Esophagus squamous epithelium (tissue), 5 donors: ENCODE measurements around the gene SAPCD1. TPM values are rescaled to one million over a fixed set of nuclear protein-coding genes. Genes with fewer than 3 reads are reported as not detected.

Source experiments
- DNase-seq: peaks from one replicate; lab custom pipeline; 2025; lab: John Stamatoyannopoulos, UW
- H3K27ac ChIP-seq, 4 donors: fragments of 200-600 bp; sonication (generic); one replicate each; pipeline ENCODE4 v1.5.1; 2016 to 2019; ENCODE audit warnings: mild to moderate bottlenecking in 1 of 4
- H3K27me3 ChIP-seq, 4 donors: fragments of 200-600 bp; sonication (generic); 1 replicate in 3 of 4; 2 replicates in 1 of 4; pipeline versions ENCODE4 v1.5.1 to v1.6.0; 2017 to 2021; ENCODE audit warnings: antibody characterized with exemption in 1 of 4
- H3K36me3 ChIP-seq, 3 donors: fragments of 200-600 bp; sonication (generic); one replicate each; pipeline ENCODE4 v1.5.1; 2016 to 2019
- H3K4me1 ChIP-seq, 3 donors: fragments of 200-600 bp; sonication (generic); one replicate each; pipeline ENCODE4 v1.5.1; 2017 to 2019
- H3K4me3 ChIP-seq, 4 donors: fragments of 200-600 bp; sonication (generic); 1 replicate in 3 of 4; 2 replicates in 1 of 4; pipeline ENCODE4 v1.5.1; 2016 to 2019; ENCODE audit warnings: mild to moderate bottlenecking in 2 of 4, moderate library complexity in 1 of 4
- H3K9me3 ChIP-seq, 3 donors: fragments of 200-600 bp; sonication (generic); one replicate each; pipeline ENCODE4 v1.5.1; 2016 to 2019
- CTCF ChIP-seq, 6 experiments: fragments of 450-650 bp in 4 of 6; fragments of 200-600 bp in 2 of 6; sonication (generic) in 2 of 6; IDR thresholded peaks; one replicate each; pipeline ENCODE4 v1.5.1; 2016 to 2019; ENCODE audit warnings: antibody characterized with exemption in 6 of 6, mild to moderate bottlenecking in 4 of 6, moderate library complexity in 4 of 6
- POLR2A ChIP-seq, 4 donors: fragments of 450-650 bp; IDR thresholded peaks; one replicate each; pipeline ENCODE4 v1.6.1; 2017; ENCODE audit warnings: antibody characterized with exemption in 4 of 4, mild to moderate bottlenecking in 4 of 4, moderate library complexity in 3 of 4
- WGBS, 2 donors: methylation state at CpG; one replicate each; pipeline ENCODE4 v1.1.5; 2018; 5-methylcytosine and 5-hydroxymethylcytosine counted together
- intact Hi-C: fragments of 100-400 bp; cut with DNase I; formaldehyde crosslinking; loops from one replicate; pipeline ENCODE4 v1.15.0; 2022
- total RNA-seq, 4 donors: library from RNA; depleted of rRNA; stranded (reverse); fragments of >200 nt; gene quantifications; one replicate each; pipeline ENCODE4 v1.1.0, GENCODE V29; 2016
- donor health status: DM: yes; HTN: yes; CAD: no.

SAPCD1 gene
- total RNA-seq, 4 donors from 2014 or later = 0.45 to 2.9 (median 1.1) TPM

- Histone ChIP-seq H3K4me1 (peaks cover 21 to 73% (median 27%) of the 10 kb centered on the region in 3 donors), H3K4me3 (no peak overlapping the region), H3K9me3 (no peaks in the 10 kb centered on the region), H3K36me3 (peaks cover 0 to 29% (median 0%) of the 10 kb centered on the region in 3 donors), H3K27me3 (no peaks in the 10 kb centered on the region), H3K27ac (peak overlapping the region in 3 of 4 donors; percentile 28 to 97 (median 42))
- TF ChIP-seq CTCF (IDR thresholded peaks at IDR 0.05) (no peak), POLR2A (IDR thresholded peaks at IDR 0.05) (no peak)
- WGBS, 2 donors = 77 to 84% methylated on average over 12 of the region's 12 CpGs
- no peak for DNase-seq
- intact Hi-C loops = no loop called here
Observed at GRCh38 chr6:31725502-31726350, 36.7 kb upstream of the SAPCD1 start.

GRCh38 chr6:31727034-31727716 is 35.3 kb upstream of the SAPCD1 start:
- Histone ChIP-seq H3K27me3 (no peaks in the 10 kb centered on the region), H3K36me3 (peaks cover 7 to 44% (median 12%) of the 10 kb centered on the region in 3 donors), H3K27ac (peak overlapping the region; percentile 31 to 98 (median 96)), H3K4me1 (peaks cover 21 to 74% (median 28%) of the 10 kb centered on the region in 3 donors), H3K9me3 (no peaks in the 10 kb centered on the region), H3K4me3 (peak overlapping the region in 1 of 4 donors; percentile 23)
- intact Hi-C loops = no loop called here
- 20 to 60% methylated on average over 1 to 3 of the region's 7 CpGs for WGBS, 2 donors
- no peak for DNase-seq
- no peak for TF ChIP-seq CTCF (IDR thresholded peaks at IDR 0.05)
- no peak for TF ChIP-seq POLR2A (IDR thresholded peaks at IDR 0.05)

GRCh38 chr6:31727717-31728671 is 34.5 kb upstream of the SAPCD1 start:
- no peaks in the 10 kb centered on the region for H3K27me3 ChIP-seq
- peak overlapping the region in 3 of 4 donors; percentile 73 to 91 (median 85) for H3K4me3 ChIP-seq
- peak overlapping the region; percentile 31 to 98 (median 96) for H3K27ac ChIP-seq
- peaks cover 21 to 80% (median 28%) of the 10 kb centered on the region in 3 donors for H3K4me1 ChIP-seq
- intact Hi-C loops = no loop called here
- WGBS, 2 donors = 68 to 74% methylated on average over 18 to 19 of the region's 41 CpGs
- DNase-seq = no peak
- H3K36me3 ChIP-seq = peaks cover 15 to 52% (median 19%) of the 10 kb centered on the region in 3 donors
- no peak for TF ChIP-seq POLR2A (IDR thresholded peaks at IDR 0.05)
- no peak for TF ChIP-seq CTCF (IDR thresholded peaks at IDR 0.05)
- no peaks in the 10 kb centered on the region for H3K9me3 ChIP-seq

- Histone ChIP-seq H3K36me3 (peaks cover 24 to 61% (median 28%) of the 10 kb centered on the region in 3 donors), H3K9me3 (no peaks in the 10 kb centered on the region), H3K27me3 (no peaks in the 10 kb centered on the region), H3K4me3 (peak within 1 kb of the TSS; percentile 68 to 91 (median 79)), H3K27ac (peak within 1 kb of the TSS; percentile 90 to 98 (median 96)), H3K4me1 (peaks cover 26 to 90% (median 33%) of the 10 kb centered on the region in 3 donors)
- intact Hi-C loops = no loop called here
- WGBS, 2 donors = 17 to 49% methylated on average over 21 to 25 of the region's 36 CpGs
- DNase-seq = no peak
- TF ChIP-seq CTCF (IDR thresholded peaks at IDR 0.05) (peak in 4 of 6 experiments; percentile 53 to 78 (median 63)), POLR2A (IDR thresholded peaks at IDR 0.05) (no peak)
Observed at GRCh38 chr6:31728767-31729514, 33.5 kb upstream of the SAPCD1 start, which contains the start of gene DDAH2. DDAH2 (minus strand) TSS chr6:31729299; CDS start chr6:31729161, 138 bp downstream.
